Adrenal gland (tissue), 12 donors: ENCODE data around the gene RPS26. TPM values are rescaled to one million over a fixed set of nuclear protein-coding genes. Genes with fewer than 3 reads are reported as not detected.

Source experiments
- DNase-seq, 7 donors: peaks; one replicate each; pipeline ENCODE4 v3.0.0-alpha.2; 2019 to 2020
- H3K27ac ChIP-seq, 5 donors: fragments of 200-600 bp; sonication (generic) in 4 of 5; 1 replicate in 3 of 5; 2 replicates in 2 of 5; pipeline versions ENCODE4 v1.5.1 to v1.8.0; 2016 to 2020; ENCODE audit warnings: mild to moderate bottlenecking in 1 of 5
- H3K27me3 ChIP-seq: fragments of 200-600 bp; 2 replicates; pipeline ENCODE4 v1.8.0; 2021
- H3K36me3 ChIP-seq, 2 donors: fragments of 200-600 bp; replicated peaks in 1 of 2; 1 replicate in 1 of 2; 2 replicates in 1 of 2; pipeline versions ENCODE4 v1.5.1 to v1.8.0; 2018 to 2022
- H3K4me1 ChIP-seq, 2 donors: fragments of 200-600 bp; replicated peaks in 1 of 2; 1 replicate in 1 of 2; 2 replicates in 1 of 2; pipeline versions ENCODE4 v1.5.1 to v1.8.0; 2018 to 2021
- H3K4me3 ChIP-seq, 4 donors: fragments of 200-600 bp; sonication (generic) in 3 of 4; one replicate each; pipeline ENCODE4 v1.5.1; 2016 to 2018
- H3K9me3 ChIP-seq, 3 donors: fragments of 200-600 bp; sonication (generic) in 1 of 3; replicated peaks in 1 of 3; 1 replicate in 2 of 3; 2 replicates in 1 of 3; pipeline versions ENCODE4 v1.5.1 to v1.8.0; 2016 to 2021
- CTCF ChIP-seq, 6 experiments: fragments of 450-650 bp in 4 of 6; fragments of 200-600 bp in 2 of 6; sonication (generic) in 1 of 6; IDR thresholded peaks; 1 replicate in 5 of 6; 2 replicates in 1 of 6; pipeline versions ENCODE4 v1.5.1 to v1.8.0; 2016 to 2021; ENCODE audit warnings: antibody characterized with exemption in 6 of 6, mild to moderate bottlenecking in 2 of 6, moderate library complexity in 1 of 6
- POLR2A ChIP-seq, 2 donors: fragments of 450-650 bp; IDR thresholded peaks; one replicate each; pipeline ENCODE4 v1.6.1; 2017; ENCODE audit warnings: antibody characterized with exemption in 2 of 2, mild to moderate bottlenecking in 2 of 2, moderate library complexity in 1 of 2
- WGBS, 4 donors: extraction: QIAGEN DNeasy Blood & Tissue Kit in 2 of 4; methylation state at CpG; one replicate each; pipeline versions ENCODE4 v1.1.5 to v1.1.7; 2013 to 2017; 5-methylcytosine and 5-hydroxymethylcytosine counted together
- intact Hi-C, 2 donors: fragments of 100-400 bp; cut with DNase I; formaldehyde crosslinking; loops; one replicate each; pipeline versions ENCODE4 v1.14.1 to v1.15.0; 2022 to 2023
- polyA plus RNA-seq, 3 donors: library from polyadenylated mRNA; stranded (reverse); fragments of 200-250 nt in 2 of 3; fragments of 350-450 nt in 1 of 3; fragmentation: Illumina TruSeq in 1 of 3; extraction: RNeasy Lipid Tissue Mini Kit (QIAGEN cat#74804) in 1 of 3; gene quantifications; one replicate each; pipeline ENCODE4 v1.2.3, GENCODE V29; 2013 to 2014
- total RNA-seq, 9 donors: library from RNA; depleted of rRNA in 4 of 9; stranded (reverse); fragments of >200 nt in 4 of 9; fragments of 120-200 nt in 1 of 9; fragmentation: NEBNext Ultra II Directional in 1 of 9; extraction: Animal tissue kit (Norgen Biotek cat#: 25700) in 1 of 9; gene quantifications; one replicate each; pipeline versions ENCODE4 v1.1.0 to v1.2.4, GENCODE V29; 2013 to 2023
- donor health status: healthy with polysubstance abuse.
- donor health status: Bipolar disorder and iron deficiency.
- donor health status: DM: yes; HTN: yes; CAD: no.
- donor health status: DM: no; HTN: no; CAD: no.
- donor health status: DM: no; HTN: no; CAD: no.
- donor health status: DM: yes; HTN: yes; CAD: no.

RPS26 gene
- total and polyA plus RNA-seq, 12 donors: 76.7 to 2,374 (median 872) TPM

- WGBS, 4 donors: 82 to 90% (median 83%) methylated on average over 6 of the region's 6 CpGs
- Histone ChIP-seq H3K27ac (no peak overlapping the region), H3K27me3 (no peaks in the 10 kb centered on the region), H3K4me3 (no peak overlapping the region), H3K4me1 (no peaks in the 10 kb centered on the region), H3K36me3 (no peaks in the 10 kb centered on the region), H3K9me3 (no peaks in the 10 kb centered on the region)
- no peak for TF ChIP-seq POLR2A (IDR thresholded peaks at IDR 0.05)
- TF ChIP-seq CTCF (IDR thresholded peaks at IDR 0.05): no peak
- DNase-seq: no peak
- intact Hi-C loops: no loop called here
Observed at GRCh38 chr12:56086608-56087007, 44.9 kb downstream of the RPS26 start.

GRCh38 chr12:56087220-56087619 is 45.5 kb downstream of the RPS26 start:
- 67 to 84% (median 80%) methylated on average over 3 to 6 of the region's 6 CpGs for WGBS, 4 donors
- TF ChIP-seq POLR2A (IDR thresholded peaks at IDR 0.05): no peak
- no peak for TF ChIP-seq CTCF (IDR thresholded peaks at IDR 0.05)
- H3K4me1 ChIP-seq: no peaks in the 10 kb centered on the region
- H3K4me3 ChIP-seq: no peak overlapping the region
- H3K27me3 ChIP-seq: no peaks in the 10 kb centered on the region
- DNase-seq: peak; percentile 29 to 85 (median 60)
- H3K36me3 ChIP-seq: no peaks in the 10 kb centered on the region
- H3K27ac ChIP-seq: no peak overlapping the region
- intact Hi-C loops: no loop called here
- no peaks in the 10 kb centered on the region for H3K9me3 ChIP-seq

Other genes with a start within 250 kb of the RPS26 start
- gene SARNP, start 224.2 kb upstream of the RPS26 start, total RNA-seq: 100 to 1,000 TPM in 1 of 9 donors, 10 to 100 TPM in 8; 23.2 to 148 (median 56.0) TPM
- gene SARNP, start 224.2 kb upstream of the RPS26 start, polyA plus RNA-seq: 100 to 1,000 TPM; 113 to 131 (median 117) TPM
- 10 to 100 TPM; 11.7 to 74.7 (median 26.3) TPM for gene ORMDL2, start 223.9 kb upstream of the RPS26 start, total RNA-seq
- gene ORMDL2, start 223.9 kb upstream of the RPS26 start, polyA plus RNA-seq: 10 to 100 TPM; 45.4 to 97.7 (median 68.6) TPM
- 10 to 100 TPM; 26.3 to 50.0 (median 32.3) TPM for gene DNAJC14, start 212.3 kb upstream of the RPS26 start, total RNA-seq
- 10 to 100 TPM in 2 of 3 donors, 1 to 10 TPM in 1; 9.9 to 31.2 (median 12.4) TPM for gene DNAJC14, start 212.3 kb upstream of the RPS26 start, polyA plus RNA-seq
- 10 to 100 TPM in 3 of 9 donors, 1 to 10 TPM in 5, under 1 TPM in 1; 0.89 to 17.3 (median 7.0) TPM for gene MMP19, start 199.0 kb upstream of the RPS26 start, total RNA-seq
- 10 to 100 TPM in 2 of 3 donors, 1 to 10 TPM in 1; 8.0 to 15.8 (median 15.3) TPM for gene MMP19, start 199.0 kb upstream of the RPS26 start, polyA plus RNA-seq
- gene PYM1, start 114.0 kb upstream of the RPS26 start, total RNA-seq: 10 to 100 TPM; 32.1 to 60.9 (median 37.8) TPM
- 10 to 100 TPM; 48.3 to 59.1 (median 49.0) TPM for gene PYM1, start 114.0 kb upstream of the RPS26 start, polyA plus RNA-seq
- gene DGKA, start 110.8 kb upstream of the RPS26 start, total RNA-seq: 100 to 1,000 TPM in 1 of 9 donors, 10 to 100 TPM in 8; 16.0 to 116 (median 31.9) TPM
- gene DGKA, start 110.8 kb upstream of the RPS26 start, polyA plus RNA-seq: 10 to 100 TPM; 21.1 to 99.8 (median 66.2) TPM
- gene PMEL, start 75.9 kb upstream of the RPS26 start, total RNA-seq: 1 to 10 TPM in 5 of 9 donors, under 1 TPM in 3, not detected in 1; 0.35 to 3.8 (median 1.3) TPM
- gene PMEL, start 75.9 kb upstream of the RPS26 start, polyA plus RNA-seq: 1 to 10 TPM in 2 of 3 donors, under 1 TPM in 1; 0.77 to 1.5 (median 1.0) TPM
- gene CDK2, start 75.1 kb upstream of the RPS26 start, total RNA-seq: 10 to 100 TPM in 8 of 9 donors, 1 to 10 TPM in 1; 6.3 to 30.6 (median 18.7) TPM
- 10 to 100 TPM in 1 of 3 donors, 1 to 10 TPM in 2; 6.0 to 16.5 (median 9.2) TPM for gene CDK2, start 75.1 kb upstream of the RPS26 start, polyA plus RNA-seq
- gene RAB5B, start 67.8 kb upstream of the RPS26 start, total RNA-seq: 100 to 1,000 TPM in 5 of 9 donors, 10 to 100 TPM in 4; 77.6 to 134 (median 112) TPM
- 100 to 1,000 TPM in 1 of 3 donors, 10 to 100 TPM in 2; 34.4 to 137 (median 43.6) TPM for gene RAB5B, start 67.8 kb upstream of the RPS26 start, polyA plus RNA-seq
- 10 to 100 TPM; 49.3 to 72.6 (median 56.6) TPM for gene SUOX, start 44.6 kb upstream of the RPS26 start, total RNA-seq
- gene SUOX, start 44.6 kb upstream of the RPS26 start, polyA plus RNA-seq: 10 to 100 TPM; 27.7 to 49.7 (median 37.1) TPM
- gene IKZF4, start 20.9 kb upstream of the RPS26 start, total RNA-seq: 10 to 100 TPM in 6 of 9 donors, 1 to 10 TPM in 3; 6.0 to 34.0 (median 13.3) TPM
- gene IKZF4, start 20.9 kb upstream of the RPS26 start, polyA plus RNA-seq: 10 to 100 TPM in 1 of 3 donors, 1 to 10 TPM in 2; 5.7 to 10.3 (median 6.4) TPM
- 10 to 100 TPM in 1 of 9 donors, 1 to 10 TPM in 8; 1.3 to 25.7 (median 1.6) TPM for gene ERBB3, start 38.2 kb downstream of the RPS26 start, total RNA-seq
- 1 to 10 TPM; 1.9 to 5.0 (median 2.6) TPM for gene ERBB3, start 38.2 kb downstream of the RPS26 start, polyA plus RNA-seq
- 100 to 1,000 TPM in 5 of 9 donors, 10 to 100 TPM in 4; 64.1 to 129 (median 106) TPM for gene PA2G4, start 62.6 kb downstream of the RPS26 start, total RNA-seq
- gene PA2G4, start 62.6 kb downstream of the RPS26 start, polyA plus RNA-seq: 100 to 1,000 TPM in 2 of 3 donors, 10 to 100 TPM in 1; 83.3 to 252 (median 106) TPM
- 1,000 to 10,000 TPM; 1,635 to 5,801 (median 3,259) TPM for gene RPL41, start 74.7 kb downstream of the RPS26 start, total RNA-seq
- 1,000 to 10,000 TPM; 2,153 to 6,204 (median 2,446) TPM for gene RPL41, start 74.7 kb downstream of the RPS26 start, polyA plus RNA-seq
- gene ZC3H10, start 76.3 kb downstream of the RPS26 start, total RNA-seq: 10 to 100 TPM in 3 of 9 donors, 1 to 10 TPM in 6; 4.3 to 15.0 (median 8.4) TPM
- gene ZC3H10, start 76.3 kb downstream of the RPS26 start, polyA plus RNA-seq: 1 to 10 TPM; 2.2 to 5.5 (median 5.0) TPM
- 100 to 1,000 TPM in 7 of 9 donors, 10 to 100 TPM in 2; 26.3 to 156 (median 125) TPM for gene ESYT1, start 86.3 kb downstream of the RPS26 start, total RNA-seq
- 100 to 1,000 TPM in 1 of 3 donors, 10 to 100 TPM in 2; 27.2 to 103 (median 35.4) TPM for gene ESYT1, start 86.3 kb downstream of the RPS26 start, polyA plus RNA-seq
- 10 to 100 TPM; 28.0 to 89.3 (median 66.8) TPM for gene MYL6B, start 110.7 kb downstream of the RPS26 start, total RNA-seq
- 100 to 1,000 TPM in 2 of 3 donors, 10 to 100 TPM in 1; 33.4 to 129 (median 118) TPM for gene MYL6B, start 110.7 kb downstream of the RPS26 start, polyA plus RNA-seq
- 1,000 to 10,000 TPM; 1,276 to 2,410 (median 1,576) TPM for gene MYL6, start 116.4 kb downstream of the RPS26 start, total RNA-seq
- gene MYL6, start 116.4 kb downstream of the RPS26 start, polyA plus RNA-seq: 1,000 to 10,000 TPM; 1,464 to 3,646 (median 1,841) TPM
- 100 to 1,000 TPM in 1 of 9 donors, 10 to 100 TPM in 8; 36.3 to 102 (median 64.0) TPM for gene SMARCC2, start 147.6 kb downstream of the RPS26 start, total RNA-seq
- 10 to 100 TPM; 22.8 to 75.1 (median 46.6) TPM for gene SMARCC2, start 147.6 kb downstream of the RPS26 start, polyA plus RNA-seq
- gene RNF41, start 180.0 kb downstream of the RPS26 start, total RNA-seq: 10 to 100 TPM; 42.4 to 90.6 (median 64.1) TPM
- 10 to 100 TPM; 13.0 to 44.0 (median 13.5) TPM for gene RNF41, start 180.0 kb downstream of the RPS26 start, polyA plus RNA-seq
- gene NABP2, start 182.4 kb downstream of the RPS26 start, total RNA-seq: 10 to 100 TPM; 23.8 to 55.4 (median 48.4) TPM
- 10 to 100 TPM; 24.6 to 48.3 (median 39.7) TPM for gene NABP2, start 182.4 kb downstream of the RPS26 start, polyA plus RNA-seq
- gene SLC39A5, start 188.1 kb downstream of the RPS26 start, total RNA-seq: under 1 TPM in 3 of 9 donors, not detected in 6; 0.50 to 0.83 (median 0.65) TPM
- 1 to 10 TPM in 1 of 3 donors, under 1 TPM in 1, not detected in 1; 0.54 to 2.0 TPM for gene SLC39A5, start 188.1 kb downstream of the RPS26 start, polyA plus RNA-seq
- gene ANKRD52, start 216.5 kb downstream of the RPS26 start, total RNA-seq: 10 to 100 TPM; 21.3 to 86.8 (median 28.5) TPM
- gene ANKRD52, start 216.5 kb downstream of the RPS26 start, polyA plus RNA-seq: 10 to 100 TPM in 2 of 3 donors, 1 to 10 TPM in 1; 8.4 to 54.0 (median 28.8) TPM
- 10 to 100 TPM; 24.2 to 65.1 (median 33.7) TPM for gene COQ10A, start 225.0 kb downstream of the RPS26 start, total RNA-seq
- 10 to 100 TPM; 25.2 to 47.6 (median 36.7) TPM for gene COQ10A, start 225.0 kb downstream of the RPS26 start, polyA plus RNA-seq